HL-60 (cell line): ENCODE results near the gene RBM6.

ENCODE experiments used
- CTCF ChIP-seq: IDR thresholded peaks from one replicate; pipeline ENCODE4 v1.5.1; 2011; ENCODE audit warnings: low read length, control low read depth, inconsistent platforms; ENCODE audit not compliant: insufficient read depth
- POLR2AphosphoS5 ChIP-seq: IDR thresholded peaks from 2 replicates; pipeline ENCODE4 v1.6.1; 2012; ENCODE audit warnings: low read depth

GRCh38 chr3:50010959-50011358 is 71.0 kb downstream of the RBM6 start:
- TF ChIP-seq CTCF, result no peak
- TF ChIP-seq POLR2AphosphoS5, result no peak
